Neural progenitor cell (in vitro differentiated cells): Measurements from ENCODE around the gene RRAS. TPM values are rescaled to one million over a fixed set of nuclear protein-coding genes. Genes with fewer than 3 reads are reported as not detected.
A peak's percentile ranks its signal among the peaks of the same experiment; 100 is the strongest.

Experiments used
- DNase-seq: peaks from one replicate; pipeline ENCODE4 v3.0.0-alpha.2; 2016; ENCODE audit warnings: low spot score
- H2AFZ ChIP-seq: fragments of 200-600 bp; sonication (generic); replicated peaks from 2 replicates; pipeline ENCODE4 v1.6.1; 2016; ENCODE audit warnings: antibody characterized with exemption
- H3F3A ChIP-seq: fragments of 200-600 bp; sonication (generic); 2 replicates; pipeline ENCODE4 v1.6.1; 2016; ENCODE audit warnings: antibody characterized with exemption, low read depth
- H3K27ac ChIP-seq: fragments of 200-600 bp; sonication (generic); 2 replicates; pipeline ENCODE4 v1.5.1; 2016; ENCODE audit warnings: mild to moderate bottlenecking
- H3K27me3 ChIP-seq: fragments of 200-600 bp; sonication (generic); 2 replicates; pipeline ENCODE4 v1.6.1; 2016; ENCODE audit warnings: mild to moderate bottlenecking, moderate library complexity
- H3K36me3 ChIP-seq: fragments of 200-600 bp; sonication (generic); 2 replicates; pipeline ENCODE4 v1.5.1; 2016
- H3K4me1 ChIP-seq: fragments of 200-600 bp; sonication (generic); 2 replicates; pipeline ENCODE4 v1.6.1; 2016; ENCODE audit warnings: mixed run types
- H3K4me2 ChIP-seq: fragments of 200-600 bp; sonication (generic); 2 replicates; pipeline ENCODE4 v1.6.1; 2016
- H3K4me3 ChIP-seq: fragments of 200-600 bp; sonication (generic); 2 replicates; pipeline ENCODE4 v1.5.1; 2016
- H3K79me2 ChIP-seq: fragments of 200-600 bp; sonication (generic); 2 replicates; pipeline ENCODE4 v1.6.1; 2016; ENCODE audit warnings: low read depth
- H3K9ac ChIP-seq: fragments of 200-600 bp; sonication (generic); 2 replicates; pipeline ENCODE4 v1.6.1; 2016
- H3K9me3 ChIP-seq: fragments of 200-600 bp; sonication (generic); 2 replicates; pipeline ENCODE4 v1.5.1; 2016; ENCODE audit warnings: low read depth
- H4K20me1 ChIP-seq: fragments of 200-600 bp; sonication (generic); 2 replicates; pipeline ENCODE4 v1.6.1; 2016; ENCODE audit warnings: low read depth
- H3K27ac Mint-ChIP-seq: 3 replicates; pipeline ENCODE4 v1.8.0; 2021; ENCODE audit warnings: mixed read lengths
- H3K27me3 Mint-ChIP-seq: 2 replicates; pipeline ENCODE4 v1.8.0; 2022; ENCODE audit warnings: low read depth, mild to moderate bottlenecking, inconsistent platforms, moderate library complexity, mixed read lengths; ENCODE audit not compliant: insufficient read depth
- H3K36me3 Mint-ChIP-seq: 3 replicates; pipeline ENCODE4 v1.8.0; 2021; ENCODE audit warnings: mixed read lengths
- H3K4me1 Mint-ChIP-seq: 3 replicates; pipeline ENCODE4 v1.8.0; 2021; ENCODE audit warnings: mixed read lengths
- H3K4me3 Mint-ChIP-seq: 3 replicates; pipeline ENCODE4 v1.8.0; 2021; ENCODE audit warnings: mild to moderate bottlenecking, moderate library complexity, mixed read lengths
- H3K9me3 Mint-ChIP-seq: 3 replicates; pipeline ENCODE4 v1.8.0; 2020; ENCODE audit warnings: mixed read lengths
- CTCF ChIP-seq: fragments of 200-600 bp; sonication (generic); IDR thresholded peaks from 2 replicates; pipeline ENCODE4 v1.5.1; 2017; ENCODE audit warnings: antibody characterized with exemption, mild to moderate bottlenecking
- EZH2 ChIP-seq: fragments of 200-600 bp; sonication (generic); IDR thresholded peaks from 2 replicates; pipeline ENCODE4 v1.6.1; 2017; ENCODE audit warnings: antibody characterized with exemption, mild to moderate bottlenecking, moderate library complexity
- EZH2phosphoT487 ChIP-seq: fragments of 200-600 bp; sonication (generic); IDR thresholded peaks from 2 replicates; pipeline ENCODE4 v1.6.1; 2017; ENCODE audit warnings: antibody characterized with exemption
- total RNA-seq: library from RNA; depleted of rRNA; stranded (reverse); fragments of >200 nt; gene quantifications from 2 replicates; pipeline ENCODE4 v1.2.3, GENCODE V29; 2015; ENCODE audit warnings: low replicate concordance

RRAS gene
- total RNA-seq, 1 donor from 2014 or later: 9.6 TPM

GRCh38 chr19:49654581-49654980, 14.6 kb upstream of the RRAS start:
- no peaks in the 10 kb centered on the region for H3K79me2 ChIP-seq
- Mint-ChIP-seq H3K4me1 (no peaks in the 10 kb centered on the region), H3K9me3 (no peaks in the 10 kb centered on the region), H3K27me3 (peaks cover 3% of the 10 kb centered on the region), H3K27ac (no peak overlapping the region), H3K36me3 (peaks cover 32% of the 10 kb centered on the region), H3K4me3 (peak overlapping the region; percentile 66)
- H2AFZ ChIP-seq: no peak overlapping the region
- H3K4me3 ChIP-seq: no peak overlapping the region
- no peak for DNase-seq
- no peaks in the 10 kb centered on the region for H3K36me3 ChIP-seq
- H4K20me1 ChIP-seq: peaks cover 22% of the 10 kb centered on the region
- TF ChIP-seq EZH2 (no peak), CTCF (no peak)
- H3F3A ChIP-seq: peaks cover 16% of the 10 kb centered on the region
- no peak overlapping the region for H3K9ac ChIP-seq
- no peaks in the 10 kb centered on the region for H3K4me1 ChIP-seq
- H3K9me3 ChIP-seq: no peaks in the 10 kb centered on the region
- no peaks in the 10 kb centered on the region for H3K27me3 ChIP-seq
- H3K27ac ChIP-seq: no peak overlapping the region
- no peak overlapping the region for H3K4me2 ChIP-seq

GRCh38 chr19:49653466-49653806, 13.5 kb upstream of the RRAS start:
- H3K27ac ChIP-seq: no peak overlapping the region
- Mint-ChIP-seq H3K27ac (no peak overlapping the region), H3K4me3 (no peak overlapping the region), H3K9me3 (no peaks in the 10 kb centered on the region), H3K4me1 (no peaks in the 10 kb centered on the region), H3K27me3 (peaks cover 3% of the 10 kb centered on the region), H3K36me3 (peaks cover 28% of the 10 kb centered on the region)
- H4K20me1 ChIP-seq: peaks cover 25% of the 10 kb centered on the region
- H3K4me2 ChIP-seq: no peak overlapping the region
- H3K9me3 ChIP-seq: no peaks in the 10 kb centered on the region
- TF ChIP-seq EZH2 (no peak), EZH2phosphoT487 (no peak), CTCF (no peak)
- no peak overlapping the region for H3K4me3 ChIP-seq
- DNase-seq: no peak
- no peaks in the 10 kb centered on the region for H3K27me3 ChIP-seq
- H3F3A ChIP-seq: peaks cover 5% of the 10 kb centered on the region
- peaks cover 7% of the 10 kb centered on the region for H3K79me2 ChIP-seq
- H3K4me1 ChIP-seq: no peaks in the 10 kb centered on the region
- H3K36me3 ChIP-seq: no peaks in the 10 kb centered on the region
- H3K9ac ChIP-seq: no peak overlapping the region
- H2AFZ ChIP-seq: no peak overlapping the region

GRCh38 chr19:49652551-49653465, 12.9 kb upstream of the RRAS start:
- Histone ChIP-seq H3K36me3 (no peaks in the 10 kb centered on the region), H3K9me3 (no peaks in the 10 kb centered on the region)
- H3K36me3 Mint-ChIP-seq: peaks cover 28% of the 10 kb centered on the region

More at GRCh38 chr19:49652551-49653465, 12.9 kb upstream of the RRAS start:
- Histone ChIP-seq H3F3A (peaks cover 5% of the 10 kb centered on the region), H3K9ac (no peak overlapping the region), H3K27me3 (no peaks in the 10 kb centered on the region), H3K4me1 (no peaks in the 10 kb centered on the region), H3K27ac (no peak overlapping the region), H4K20me1 (peaks cover 31% of the 10 kb centered on the region), H2AFZ (no peak overlapping the region), H3K4me2 (no peak overlapping the region), H3K4me3 (no peak overlapping the region), H3K79me2 (peaks cover 7% of the 10 kb centered on the region)
- TF ChIP-seq CTCF: no peak
- TF ChIP-seq EZH2phosphoT487: no peak
- TF ChIP-seq EZH2: no peak
- no peaks in the 10 kb centered on the region for H3K9me3 Mint-ChIP-seq
- peaks cover 3% of the 10 kb centered on the region for H3K27me3 Mint-ChIP-seq
- H3K4me3 Mint-ChIP-seq: no peak overlapping the region
- H3K4me1 Mint-ChIP-seq: no peaks in the 10 kb centered on the region
- H3K27ac Mint-ChIP-seq: no peak overlapping the region
- no peak for DNase-seq
